HG03135 (cell line): ENCODE data around the gene ADAP1.
"Not testable (repeated sequence)": the region's sequence is repeated elsewhere in the genome, so short reads cannot be mapped to it uniquely, and the experiment has no call there.

Experiments
- ATAC-seq: cut with Tn5 transposase; IDR thresholded peaks from one replicate; pipeline ENCODE4 v1.9.1; 2021; ENCODE audit warnings: mild to moderate bottlenecking, moderate library complexity; ENCODE audit not compliant: unreplicated experiment

ADAP1 gene

DNA sequence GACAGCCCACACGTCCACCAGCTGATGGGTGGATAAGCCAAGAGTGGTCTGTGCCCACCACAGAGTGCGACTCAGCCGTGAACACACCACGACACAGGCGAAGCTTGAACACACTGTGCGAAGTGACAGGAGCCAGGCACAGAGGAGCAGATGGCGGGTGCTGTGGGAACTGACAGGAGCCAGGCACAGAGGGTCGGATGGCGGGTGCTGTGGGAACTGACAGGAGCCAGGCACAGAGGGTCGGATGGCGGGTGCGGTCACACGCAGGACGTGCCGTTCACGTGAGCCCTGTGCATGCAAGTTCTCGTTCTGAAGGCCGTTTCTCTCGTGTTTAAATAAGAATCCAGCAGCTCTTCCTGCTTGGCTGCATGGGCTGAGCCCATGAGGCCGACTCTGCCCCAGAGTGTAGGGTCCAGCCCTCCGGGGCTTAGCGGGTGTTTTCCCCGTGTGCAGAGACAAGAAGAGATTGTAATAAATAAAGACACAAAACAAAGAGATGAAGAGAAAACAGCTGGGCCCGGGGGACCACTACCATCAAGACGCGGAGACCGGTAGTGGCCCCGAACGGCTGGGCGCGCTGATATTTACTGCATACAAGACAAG, 5.9 kb upstream of the ADAP1 start:
- no peak for ATAC-seq

DNA sequence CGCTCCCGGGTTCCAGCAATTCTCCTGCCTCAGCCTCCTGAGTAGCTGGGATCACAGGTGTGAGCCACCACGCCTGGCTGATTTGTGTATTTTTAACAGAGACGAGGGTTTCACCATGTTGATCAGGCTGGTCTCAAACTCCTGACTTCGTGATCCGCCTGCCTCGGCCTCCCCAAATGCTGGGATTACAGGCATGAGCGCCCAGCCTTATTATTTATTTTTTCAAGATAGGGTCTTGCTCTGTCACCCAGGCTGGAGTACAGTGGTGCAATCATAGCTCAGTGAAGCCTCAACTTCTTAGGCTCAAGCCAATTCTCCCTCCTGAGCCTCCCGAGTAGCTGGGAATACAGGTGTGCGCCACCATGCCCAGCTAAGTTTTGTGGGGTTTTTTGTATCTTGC, 5.3 kb upstream of the ADAP1 start:
- ATAC-seq, result not testable (repeated sequence)

DNA sequence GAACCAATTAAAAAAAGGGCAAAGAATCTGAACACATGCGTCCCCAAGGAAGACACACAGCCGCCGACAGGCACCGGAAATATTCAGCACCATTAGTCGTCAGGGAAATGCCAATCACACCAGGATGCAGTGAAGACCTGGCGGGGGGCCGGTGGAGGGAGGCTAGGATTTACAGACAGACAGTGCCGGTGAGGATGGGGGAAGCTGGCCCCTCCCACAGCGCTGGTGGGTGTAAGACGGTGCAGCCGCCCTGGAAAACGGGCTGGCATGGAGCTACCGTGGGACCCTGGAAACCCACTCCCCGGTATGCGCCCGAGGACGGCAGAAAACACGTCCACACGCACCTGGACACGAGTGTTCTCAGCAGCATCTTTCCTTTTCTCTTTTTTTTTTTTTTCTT, 4.8 kb upstream of the ADAP1 start:
- ATAC-seq, result no peak

DNA sequence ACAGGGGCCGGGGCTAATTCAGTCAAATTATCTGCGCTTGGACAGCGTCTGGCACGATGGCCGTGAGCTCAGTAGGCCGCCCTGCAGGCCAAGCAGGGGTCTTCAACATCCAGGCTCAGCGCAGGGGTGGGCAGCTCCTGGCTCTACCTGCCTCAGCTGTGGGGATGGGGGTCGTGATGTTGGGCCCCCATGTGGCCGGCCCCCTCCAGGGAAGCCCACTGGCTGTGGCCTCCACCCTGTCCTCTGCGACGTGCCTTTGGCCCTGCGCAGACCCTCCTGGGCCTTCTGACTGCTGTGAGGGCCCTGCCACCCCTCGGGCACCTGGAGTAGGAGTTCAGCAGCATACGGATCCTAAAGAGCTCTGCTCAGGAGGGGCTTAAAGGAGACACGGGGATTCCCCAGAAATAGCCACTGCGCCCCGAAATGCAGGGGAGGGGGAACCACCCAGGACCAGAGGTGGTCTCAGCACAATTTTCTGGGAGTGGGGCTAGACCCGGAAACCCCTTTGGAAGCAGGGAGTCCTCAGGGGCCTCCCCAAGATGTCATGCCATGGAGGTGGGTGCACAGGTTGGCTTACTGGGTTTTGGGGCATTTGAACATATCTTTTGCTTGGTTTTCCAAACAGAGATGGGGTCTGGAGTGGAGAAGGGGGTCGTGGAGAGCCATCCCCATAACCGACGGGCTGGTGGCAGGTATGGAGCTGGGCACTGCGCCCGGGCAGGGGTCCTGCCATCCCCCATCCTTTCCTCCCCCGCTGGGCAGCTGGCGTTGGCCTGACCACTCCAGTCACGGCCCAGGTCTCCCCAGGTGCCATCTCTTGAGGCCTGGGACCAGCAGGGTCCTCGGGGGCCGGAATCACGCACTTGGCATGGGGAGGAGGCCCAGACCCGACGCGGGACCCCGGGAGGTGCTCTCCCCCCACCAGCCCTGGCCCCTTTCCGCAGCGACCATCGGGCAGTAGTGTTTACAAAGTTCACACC, 4.0 kb upstream of the ADAP1 start:
- ATAC-seq, result no peak

DNA sequence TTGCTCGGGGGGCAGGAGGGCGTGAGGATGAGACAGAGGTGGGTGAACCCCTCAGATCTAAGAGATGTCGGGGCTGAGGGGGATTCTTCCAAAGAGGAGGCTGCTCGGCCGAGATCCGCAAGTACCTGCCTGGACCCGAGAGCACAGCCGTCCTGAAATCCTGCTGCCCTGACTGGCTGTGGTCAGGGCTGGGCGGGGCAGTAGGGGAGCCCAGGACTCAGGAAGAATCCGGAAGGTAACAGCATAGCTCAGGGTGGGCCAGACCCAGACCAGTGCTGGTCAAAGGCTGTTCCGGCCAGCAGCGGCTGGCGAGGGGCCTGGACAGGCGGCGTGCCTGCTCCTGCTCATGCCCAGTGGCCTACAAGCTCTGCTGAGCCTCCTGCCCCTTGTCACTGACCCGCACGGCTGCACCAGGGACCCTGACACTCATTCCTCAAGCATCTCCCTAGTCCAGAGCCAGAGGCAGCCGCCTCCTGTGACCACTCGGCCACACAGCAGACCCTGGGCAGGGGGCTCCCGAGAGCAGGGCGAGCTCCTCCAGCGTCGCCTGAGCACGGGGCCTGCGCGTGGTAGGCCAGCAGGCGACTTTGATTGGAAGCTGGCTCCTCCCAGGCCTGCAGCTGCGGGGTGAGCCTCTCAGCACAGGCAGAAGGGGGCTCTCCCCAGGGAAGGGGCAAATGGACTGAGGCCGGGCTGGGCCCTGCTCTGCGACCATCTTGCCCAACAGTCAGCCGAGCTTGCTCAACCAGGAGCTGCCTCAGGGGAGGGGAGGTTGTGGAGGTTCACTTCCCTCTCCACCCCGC, 3.1 kb upstream of the ADAP1 start:
- no peak for ATAC-seq

DNA sequence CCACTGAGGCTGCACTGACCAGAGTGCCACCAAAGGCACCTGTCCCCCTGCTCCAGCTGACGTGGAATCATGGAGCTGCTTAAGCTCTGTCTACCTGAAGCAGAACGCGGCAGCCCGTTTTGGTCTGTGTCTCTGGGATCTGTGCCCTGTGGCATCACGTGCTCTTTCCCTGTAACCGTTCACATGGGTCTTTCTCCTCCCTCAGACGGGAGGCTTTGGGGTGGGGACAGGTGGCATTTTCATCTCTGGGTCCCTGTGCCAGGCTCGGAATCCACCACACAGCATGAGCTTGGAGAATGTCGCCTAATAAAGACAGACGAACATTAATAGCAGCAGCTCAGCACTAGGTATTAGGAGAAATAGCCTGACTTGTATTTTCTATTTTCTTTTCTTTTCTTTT, 1.6 kb upstream of the ADAP1 start:
- no peak for ATAC-seq

DNA sequence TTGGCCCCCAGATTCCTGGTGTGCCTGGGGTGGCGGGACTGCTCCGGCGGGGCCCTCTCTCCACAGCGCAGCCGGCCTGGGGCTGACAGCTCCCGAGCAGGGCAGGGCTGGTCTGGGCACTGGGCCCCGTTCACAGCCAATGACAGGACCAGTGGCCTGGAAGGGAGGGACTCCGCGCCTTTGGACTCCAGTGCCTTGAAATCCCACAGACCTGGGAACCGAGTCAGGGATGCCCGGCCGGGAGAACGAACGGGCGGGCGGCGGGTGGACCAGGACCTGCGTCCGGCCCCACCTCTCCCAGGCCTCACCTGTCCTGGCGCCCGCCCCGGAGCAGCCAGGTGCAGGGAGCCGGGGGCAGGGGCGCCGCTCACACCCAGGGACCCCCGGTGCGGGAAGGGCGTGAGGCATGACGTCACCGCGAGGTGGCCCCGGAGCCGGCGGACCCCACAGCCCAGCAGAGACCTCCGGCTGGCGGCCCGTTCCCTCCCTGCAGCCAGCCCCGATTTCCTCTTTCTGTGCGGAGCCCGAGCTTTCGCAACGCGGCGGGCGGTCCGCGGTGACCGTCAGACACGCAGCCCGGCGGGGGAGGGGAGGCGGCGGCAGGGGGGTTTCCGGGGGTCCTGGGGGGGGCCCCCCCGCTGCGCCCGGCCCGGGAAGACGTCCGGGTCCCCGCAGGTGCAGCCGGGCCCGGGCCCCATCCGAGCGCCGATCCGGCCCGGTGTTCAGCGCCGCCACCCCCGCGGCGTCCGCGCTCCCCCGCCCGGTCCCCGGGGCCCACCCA, 743 bp downstream of the ADAP1 start:
- ATAC-seq, result peak; percentile 27

DNA sequence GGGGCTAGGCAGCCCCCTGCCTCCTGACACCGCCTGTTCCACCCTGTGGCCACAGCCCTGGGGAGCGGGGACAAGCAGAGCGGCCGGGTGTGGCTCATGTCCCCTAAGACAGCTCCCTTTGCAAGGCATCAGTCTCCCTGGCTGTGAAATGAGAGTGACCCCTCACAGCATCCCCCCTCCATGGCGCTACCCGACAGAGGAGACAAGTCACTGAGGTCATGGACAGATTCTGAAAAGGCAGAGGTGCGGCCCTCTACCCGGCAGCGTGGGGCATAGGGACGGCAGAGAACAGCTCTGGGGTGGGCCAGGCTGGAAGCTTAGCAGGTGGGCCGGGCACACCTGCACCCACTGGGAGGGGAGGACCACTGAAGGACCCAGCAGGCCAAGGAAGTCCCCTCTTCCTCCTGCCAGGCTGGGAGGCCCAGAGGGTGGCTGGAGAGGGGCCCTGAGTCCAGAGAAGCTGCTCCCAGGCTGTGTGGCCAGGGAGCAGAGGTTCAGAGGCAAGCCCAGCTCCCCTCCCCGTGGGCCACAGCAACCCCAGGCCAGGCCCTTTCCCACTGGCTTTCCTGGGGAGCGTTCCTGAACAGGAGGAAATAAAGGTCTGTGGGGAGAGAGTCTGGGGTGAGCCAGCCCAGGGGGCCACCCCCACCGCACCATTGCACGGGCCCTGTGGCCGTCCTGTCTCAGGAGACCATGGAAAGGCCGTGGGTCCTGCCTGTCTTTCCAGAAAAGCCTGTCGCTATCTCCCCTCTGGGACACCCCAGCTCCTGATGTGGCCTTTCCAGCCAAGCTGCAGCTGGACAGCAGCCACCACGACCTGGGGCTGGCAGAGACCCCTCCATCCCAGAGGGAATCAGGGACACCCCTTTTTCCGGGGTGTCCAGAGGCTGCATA, 1.7 kb downstream of the ADAP1 start:
- ATAC-seq, result no peak

DNA sequence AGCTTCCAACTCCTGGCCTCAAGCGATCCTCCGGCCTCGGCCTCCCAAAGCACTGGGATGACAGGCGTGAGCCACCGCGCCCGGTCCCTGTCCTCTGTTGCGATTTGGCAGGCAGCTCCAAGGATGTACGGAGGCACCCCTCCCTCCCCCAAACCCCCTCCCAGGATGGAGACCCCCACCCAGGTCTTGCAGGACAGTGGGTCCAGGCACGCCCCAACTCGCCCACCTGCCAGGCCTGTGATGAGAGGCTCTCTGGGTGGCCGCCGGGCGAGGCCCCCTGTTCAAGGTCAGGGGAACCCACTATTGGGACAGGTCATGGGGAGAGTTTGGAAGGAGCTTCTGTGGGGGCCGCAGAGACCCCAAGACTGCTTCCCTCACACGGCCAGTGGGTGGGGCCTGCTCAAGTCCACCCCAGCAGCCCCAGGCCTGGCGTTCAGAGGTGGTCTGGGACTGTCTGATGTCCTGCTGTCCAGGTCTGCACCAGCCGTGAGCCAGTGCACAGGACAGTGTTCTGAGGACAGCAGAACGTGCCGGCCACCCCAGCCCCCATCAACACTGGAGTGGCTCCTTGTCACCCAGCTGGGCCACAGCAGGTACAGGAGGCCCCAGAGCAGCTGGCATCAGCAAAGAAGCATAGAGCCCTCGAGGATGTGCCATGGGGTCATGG, 2.5 kb downstream of the ADAP1 start:
- ATAC-seq, result no peak

DNA sequence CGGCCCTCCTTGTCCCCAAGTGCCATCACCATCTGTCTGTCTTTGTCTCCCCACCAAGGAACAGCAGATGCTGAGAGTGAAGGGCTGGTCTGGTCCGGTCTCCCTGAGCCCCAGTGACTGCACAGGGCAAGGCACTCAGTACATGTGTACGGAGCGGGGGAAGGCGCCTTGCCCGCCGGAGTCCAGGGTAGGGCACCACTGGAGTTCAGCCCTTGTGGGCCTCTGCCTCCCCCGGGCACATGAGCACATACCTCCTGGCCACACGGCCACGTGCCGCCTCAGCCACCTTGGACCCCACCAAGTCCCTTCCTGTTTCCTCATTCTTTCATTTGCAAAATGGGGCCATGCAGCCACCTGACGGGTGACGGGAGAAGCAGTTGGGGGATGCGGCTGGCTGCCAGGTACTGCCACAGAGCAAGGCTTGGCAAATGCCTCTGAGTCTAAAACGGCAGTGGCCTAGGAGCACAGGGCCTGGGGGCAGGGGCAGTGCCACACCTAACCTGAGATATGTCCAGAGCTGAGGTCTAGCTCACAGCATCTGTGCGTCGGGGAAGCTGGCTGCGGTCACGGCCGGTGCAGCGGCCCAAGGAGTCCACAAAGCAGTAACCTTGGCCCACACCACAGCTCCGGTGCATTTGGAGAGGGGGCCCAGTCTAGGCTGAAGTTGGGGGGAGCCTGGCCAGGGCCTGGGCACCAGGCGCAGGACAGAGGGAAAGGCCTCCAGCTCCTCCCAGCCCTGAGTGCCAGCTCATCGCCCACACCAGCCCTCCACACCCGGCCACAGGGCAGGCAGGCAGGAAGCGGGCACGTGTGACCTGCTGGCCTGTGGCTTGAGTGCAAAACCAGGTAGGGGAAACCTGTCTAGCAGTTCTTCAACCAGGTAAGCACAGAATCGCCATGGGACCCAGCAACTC, 5.2 kb downstream of the ADAP1 start:
- ATAC-seq, result no peak

DNA sequence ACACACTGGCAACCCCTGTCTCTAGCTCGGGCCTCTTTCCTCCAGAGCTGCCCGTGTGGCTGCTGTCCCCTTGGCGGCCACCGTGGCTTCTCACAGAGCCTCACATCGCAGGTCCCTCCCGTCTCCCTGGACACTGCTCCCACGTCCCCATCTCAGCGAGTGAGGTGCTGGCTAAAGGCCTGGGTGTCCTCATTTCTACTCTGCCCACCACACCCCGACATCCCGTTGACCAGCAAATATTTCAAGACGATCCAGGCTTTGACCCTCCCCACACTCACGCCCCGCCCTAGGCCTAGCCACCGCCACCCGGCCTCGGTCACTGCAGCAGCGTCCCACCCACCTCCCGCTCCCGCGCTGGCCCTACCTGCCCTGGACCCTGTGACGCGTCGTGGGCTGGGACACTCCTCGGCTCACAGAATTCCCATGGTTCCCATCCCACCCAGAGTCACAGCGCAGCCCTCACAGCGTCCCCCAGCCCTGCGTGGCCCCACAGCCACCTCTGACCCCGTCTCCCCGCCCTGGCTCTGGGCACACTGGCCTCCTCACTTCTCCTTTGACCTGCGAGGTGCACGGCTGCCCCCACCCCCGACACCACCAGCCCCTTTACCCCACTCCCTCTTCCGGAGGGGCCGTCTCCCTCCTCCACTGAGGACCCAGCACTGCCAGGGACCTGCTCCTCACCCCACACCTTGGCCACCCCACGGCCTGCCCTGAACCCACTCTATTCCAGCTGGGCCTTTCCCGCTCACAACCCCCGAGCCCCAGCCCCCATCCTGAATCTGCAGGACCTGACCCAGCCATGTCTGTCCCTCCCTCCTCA, 6.9 kb downstream of the ADAP1 start:
- no peak for ATAC-seq

DNA sequence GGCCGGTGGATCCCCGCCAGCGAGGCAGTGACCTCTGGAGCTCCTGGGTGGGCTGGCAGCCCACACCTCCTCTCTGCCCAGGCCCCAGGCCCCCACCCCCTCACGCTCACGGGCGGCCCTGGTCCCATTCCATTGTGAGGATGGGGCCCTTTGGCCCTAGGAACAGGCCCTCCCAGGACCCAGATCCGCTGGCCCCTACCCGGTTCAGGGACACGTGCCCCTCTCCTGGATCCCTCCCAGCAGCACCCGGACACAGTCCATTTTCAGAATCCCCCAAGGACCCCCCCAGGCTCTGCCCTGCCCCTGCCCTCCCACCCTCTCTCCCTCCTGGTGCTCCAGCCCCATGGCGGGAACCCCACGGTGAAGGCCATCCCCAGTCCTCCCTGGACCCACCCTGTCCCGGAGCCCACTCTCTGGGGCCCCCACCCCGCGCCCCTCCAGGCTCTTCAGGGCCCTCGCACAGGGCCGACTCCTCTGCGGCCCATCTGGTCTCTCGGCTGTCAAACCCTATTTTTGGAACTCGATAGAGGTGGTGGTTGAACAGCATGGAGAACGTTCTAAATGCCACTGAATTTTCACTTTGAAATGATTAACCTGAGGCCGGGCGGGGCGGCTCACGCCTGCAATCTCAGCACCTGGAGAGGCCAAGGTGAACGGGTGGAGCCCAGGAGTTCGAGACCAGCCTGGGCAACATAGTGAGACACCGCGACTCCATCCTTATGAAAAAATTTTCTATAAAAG, 8.1 kb downstream of the ADAP1 start:
- no peak for ATAC-seq

DNA sequence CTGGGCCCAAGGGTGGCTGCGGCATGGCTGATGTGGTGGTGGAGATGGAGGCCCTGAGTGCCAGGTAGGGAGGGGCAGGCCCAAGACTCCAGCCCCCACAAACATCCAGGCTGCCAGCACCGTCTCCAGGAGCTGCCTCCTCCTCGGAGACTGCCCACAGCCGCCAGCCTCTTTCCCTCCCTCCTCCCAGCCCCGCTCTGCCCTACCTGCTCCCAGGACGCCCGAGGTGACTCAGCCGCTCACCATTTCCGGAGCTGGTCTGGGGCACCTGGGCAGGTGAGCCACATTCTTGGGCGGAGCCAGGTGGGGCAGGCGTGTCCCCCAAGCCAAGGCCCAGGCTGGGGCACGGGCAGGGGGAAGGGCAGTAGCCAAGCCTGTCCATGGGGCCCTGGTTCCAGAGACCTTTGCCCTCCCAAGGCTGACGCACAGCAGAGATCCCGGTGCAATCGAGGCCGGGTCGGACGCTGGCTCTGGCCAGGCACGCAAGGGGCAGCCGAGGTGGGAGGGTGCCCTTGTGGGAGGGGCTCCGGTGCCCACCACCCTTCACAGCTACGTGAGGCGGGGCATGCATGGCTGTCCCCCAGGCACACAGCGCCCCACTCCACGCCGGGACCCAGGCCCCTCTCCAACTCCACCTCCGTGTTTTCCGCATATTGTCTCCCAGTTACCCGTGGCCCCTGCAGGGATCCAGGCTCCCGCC, 8.8 kb downstream of the ADAP1 start:
- no peak for ATAC-seq

DNA sequence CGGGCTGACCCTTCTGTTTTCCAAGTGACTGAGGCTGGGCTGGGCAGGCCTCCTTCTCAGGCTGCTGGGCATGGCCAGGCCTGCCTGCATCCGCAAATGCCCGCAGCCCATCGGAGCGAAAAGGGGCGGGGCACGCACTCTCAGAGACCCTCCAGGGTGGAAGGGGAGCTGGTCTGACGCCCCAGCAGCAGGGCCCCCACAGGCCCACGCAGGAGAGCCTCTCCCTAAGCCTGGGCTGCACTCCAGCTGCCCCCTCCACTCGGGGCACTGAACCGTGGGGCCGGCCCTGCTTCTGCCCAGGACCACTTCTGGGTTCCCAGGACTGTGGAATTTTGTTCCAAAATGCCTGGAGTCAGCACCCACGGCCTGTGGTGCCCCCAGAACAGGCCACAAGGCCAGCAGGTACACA, 9.3 kb downstream of the ADAP1 start:
- ATAC-seq, result no peak

DNA sequence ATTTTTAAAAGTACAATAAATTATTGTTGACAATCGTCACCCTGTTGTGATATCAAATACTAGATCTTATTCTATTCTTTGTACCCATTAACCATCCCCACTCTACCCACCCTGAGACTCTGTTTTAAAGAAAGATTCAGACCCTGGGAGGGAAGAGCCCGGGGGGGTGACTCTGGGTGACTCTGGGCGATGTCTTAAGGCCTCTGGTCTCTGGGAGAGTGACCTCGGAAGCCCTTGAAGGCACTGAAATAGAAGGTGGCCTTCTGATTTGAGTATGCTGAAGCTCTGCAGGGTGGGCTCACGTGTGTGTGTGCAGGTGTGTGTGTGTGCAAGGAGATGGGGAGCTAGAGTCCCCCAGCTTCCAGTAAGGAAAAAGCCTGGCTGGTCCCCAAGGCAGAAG, 9.7 kb downstream of the ADAP1 start:
- ATAC-seq, result no peak

DNA sequence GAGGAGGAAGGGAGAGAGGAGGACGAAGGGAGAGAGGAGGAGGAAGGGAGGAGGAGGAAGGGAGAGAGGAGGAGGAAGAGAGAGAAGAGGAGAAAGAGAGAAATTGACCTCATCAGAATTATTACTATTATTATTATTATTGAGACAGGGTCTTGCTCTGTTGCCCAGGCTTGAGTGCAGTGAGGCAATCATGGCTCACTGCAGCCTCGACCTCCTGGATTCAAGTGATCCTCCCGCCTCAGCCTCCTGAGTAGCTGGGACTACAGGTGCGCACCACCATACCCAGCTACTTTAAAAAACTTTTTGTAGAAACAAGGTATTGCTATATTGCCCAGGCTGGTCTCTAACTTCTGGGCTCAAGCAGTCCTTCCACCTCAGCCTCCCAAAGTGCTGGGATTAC, 10.7 kb downstream of the ADAP1 start:
- not testable (repeated sequence) for ATAC-seq
